ENCODE data around the gene S1PR3. TPM values are rescaled to one million over a fixed set of nuclear protein-coding genes. Genes with fewer than 3 reads are reported as not detected.

S1PR3 gene
- total RNA-seq, 2 experiments from 2014 or later = 0.31 to 0.33 TPM

DNA sequence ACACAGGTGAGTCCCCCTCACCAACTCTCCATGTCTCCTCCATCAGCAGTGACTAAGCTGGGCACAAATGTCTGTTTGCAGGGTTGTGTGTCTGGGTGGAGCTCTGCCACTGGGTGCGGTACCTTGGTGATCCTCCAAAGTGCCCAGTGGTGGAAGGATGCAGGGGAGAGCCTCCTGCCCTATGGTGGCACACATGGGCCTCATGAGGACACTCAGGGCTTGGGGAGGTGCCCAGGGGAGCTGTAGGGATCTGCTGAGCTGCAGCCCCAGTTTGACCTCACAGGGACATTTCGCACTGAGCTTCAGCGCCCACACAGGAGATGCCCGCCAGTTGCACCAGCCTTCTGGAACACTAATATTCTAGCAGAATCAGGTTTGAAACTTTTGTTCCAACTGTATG, 29.5 kb downstream of the S1PR3 start:
- POLR2A ChIA-PET = no interaction called here
- intact Hi-C loops (cut with DNase I, micrococcal nuclease) = no loop called here

DNA sequence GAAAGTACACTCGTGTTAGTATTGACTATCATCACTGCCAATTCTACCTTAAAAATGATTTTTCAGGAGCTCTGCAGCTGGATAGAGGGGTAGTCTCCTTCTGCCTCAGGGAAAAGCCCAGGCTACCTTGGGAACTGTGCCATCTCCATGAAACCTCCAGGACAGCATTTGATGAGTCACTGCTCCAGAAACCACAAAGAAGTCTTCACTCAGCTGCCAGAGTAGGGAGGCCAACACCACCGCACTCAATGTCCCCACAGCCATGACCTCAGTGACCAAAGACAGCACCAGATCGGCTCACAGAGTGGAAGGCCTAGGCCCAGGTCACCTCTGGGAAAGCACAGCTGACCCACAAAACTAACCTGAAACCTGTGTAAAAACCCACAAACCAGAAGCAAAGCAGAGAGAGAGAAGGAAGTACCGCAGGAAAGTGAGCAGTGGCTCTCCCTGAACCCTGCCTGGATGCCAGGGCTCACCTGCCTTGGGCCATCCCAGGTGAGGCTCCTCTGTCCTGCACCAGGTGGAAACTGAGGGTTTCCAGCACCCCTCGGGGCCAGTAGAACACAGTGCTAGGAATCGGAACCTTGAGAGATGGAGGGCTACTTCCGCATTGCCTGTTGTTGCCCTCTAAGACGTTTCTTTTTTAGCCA, 30.0 kb downstream of the S1PR3 start:
- POLR2A ChIA-PET = no interaction called here
- no peaks in the 10 kb centered on the region for H3K36me3 Mint-ChIP-seq (ENCODE audit: low read depth)
- no peaks in the 10 kb centered on the region for H3K27me3 ChIP-seq (ENCODE audit: control insufficient read depth in 1 of 2, insufficient read depth in 2 of 2, low read length in 2 of 2)
- no peak overlapping the region for H3K4me3 Mint-ChIP-seq
- DNase-seq (no peak), ATAC-seq (ENCODE audit: poor library complexity) (no peak)
- no peaks in the 10 kb centered on the region for H3K4me1 ChIP-seq (ENCODE audit: insufficient read depth, low read length)
- H3K9me3 ChIP-seq (ENCODE audit: control insufficient read depth in 1 of 2, insufficient read depth in 1 of 2, low read length in 2 of 2) = peaks cover 0 to 3% of the 10 kb centered on the region in 2 experiments
- H3K27ac Mint-ChIP-seq = no peak overlapping the region
- TF ChIP-seq, protein P1, sequence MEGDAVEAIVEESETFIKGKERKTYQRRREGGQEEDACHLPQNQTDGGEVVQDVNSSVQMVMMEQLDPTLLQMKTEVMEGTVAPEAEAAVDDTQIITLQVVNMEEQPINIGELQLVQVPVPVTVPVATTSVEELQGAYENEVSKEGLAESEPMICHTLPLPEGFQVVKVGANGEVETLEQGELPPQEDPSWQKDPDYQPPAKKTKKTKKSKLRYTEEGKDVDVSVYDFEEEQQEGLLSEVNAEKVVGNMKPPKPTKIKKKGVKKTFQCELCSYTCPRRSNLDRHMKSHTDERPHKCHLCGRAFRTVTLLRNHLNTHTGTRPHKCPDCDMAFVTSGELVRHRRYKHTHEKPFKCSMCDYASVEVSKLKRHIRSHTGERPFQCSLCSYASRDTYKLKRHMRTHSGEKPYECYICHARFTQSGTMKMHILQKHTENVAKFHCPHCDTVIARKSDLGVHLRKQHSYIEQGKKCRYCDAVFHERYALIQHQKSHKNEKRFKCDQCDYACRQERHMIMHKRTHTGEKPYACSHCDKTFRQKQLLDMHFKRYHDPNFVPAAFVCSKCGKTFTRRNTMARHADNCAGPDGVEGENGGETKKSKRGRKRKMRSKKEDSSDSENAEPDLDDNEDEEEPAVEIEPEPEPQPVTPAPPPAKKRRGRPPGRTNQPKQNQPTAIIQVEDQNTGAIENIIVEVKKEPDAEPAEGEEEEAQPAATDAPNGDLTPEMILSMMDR (IDR thresholded peaks at IDR 0.05) = no peak
- intact Hi-C loops (cut with DNase I, micrococcal nuclease) = no loop called here
- CTCF ChIA-PET = no interaction called here
- no peaks in the 10 kb centered on the region for H3K4me1 Mint-ChIP-seq (ENCODE audit: low read depth)
- H3K27me3 Mint-ChIP-seq = peaks cover 10% of the 10 kb centered on the region
- no peaks in the 10 kb centered on the region for H3K36me3 ChIP-seq (ENCODE audit: insufficient read depth, low read length)
- H3K4me3 ChIP-seq (ENCODE audit: low read length) = no peak overlapping the region
- H3K9me3 Mint-ChIP-seq = peaks cover 2% of the 10 kb centered on the region
- H3K27ac ChIP-seq (ENCODE audit: low read depth in 1 of 2, low read length in 2 of 2) = no peak overlapping the region

More for the DNA sequence above, 29.5 kb downstream of the S1PR3 start:
- DNase-seq = no peak
- TF ChIP-seq, protein P1 (IDR thresholded peaks at IDR 0.05) = no peak
- Histone ChIP-seq H3K27me3 (ENCODE audit: control insufficient read depth in 1 of 2, insufficient read depth in 2 of 2, low read length in 2 of 2) (no peaks in the 10 kb centered on the region), H3K9me3 (ENCODE audit: control insufficient read depth in 1 of 2, insufficient read depth in 1 of 2, low read length in 2 of 2) (peaks cover 0 to 3% of the 10 kb centered on the region in 2 experiments), H3K27ac (ENCODE audit: low read depth in 1 of 2, low read length in 2 of 2) (no peak overlapping the region), H3K4me1 (ENCODE audit: insufficient read depth, low read length) (no peaks in the 10 kb centered on the region), H3K36me3 (ENCODE audit: insufficient read depth, low read length) (no peaks in the 10 kb centered on the region), H3K4me3 (ENCODE audit: low read length) (no peak overlapping the region)
- H3K9me3 Mint-ChIP-seq = peaks cover 2% of the 10 kb centered on the region
- no peaks in the 10 kb centered on the region for H3K4me1 Mint-ChIP-seq (ENCODE audit: low read depth)
- no peak for ATAC-seq (ENCODE audit: poor library complexity)
- H3K4me3 Mint-ChIP-seq = no peak overlapping the region
- H3K36me3 Mint-ChIP-seq (ENCODE audit: low read depth) = no peaks in the 10 kb centered on the region
- CTCF ChIA-PET = no interaction called here
- peaks cover 10% of the 10 kb centered on the region for H3K27me3 Mint-ChIP-seq
- H3K27ac Mint-ChIP-seq = no peak overlapping the region

DNA sequence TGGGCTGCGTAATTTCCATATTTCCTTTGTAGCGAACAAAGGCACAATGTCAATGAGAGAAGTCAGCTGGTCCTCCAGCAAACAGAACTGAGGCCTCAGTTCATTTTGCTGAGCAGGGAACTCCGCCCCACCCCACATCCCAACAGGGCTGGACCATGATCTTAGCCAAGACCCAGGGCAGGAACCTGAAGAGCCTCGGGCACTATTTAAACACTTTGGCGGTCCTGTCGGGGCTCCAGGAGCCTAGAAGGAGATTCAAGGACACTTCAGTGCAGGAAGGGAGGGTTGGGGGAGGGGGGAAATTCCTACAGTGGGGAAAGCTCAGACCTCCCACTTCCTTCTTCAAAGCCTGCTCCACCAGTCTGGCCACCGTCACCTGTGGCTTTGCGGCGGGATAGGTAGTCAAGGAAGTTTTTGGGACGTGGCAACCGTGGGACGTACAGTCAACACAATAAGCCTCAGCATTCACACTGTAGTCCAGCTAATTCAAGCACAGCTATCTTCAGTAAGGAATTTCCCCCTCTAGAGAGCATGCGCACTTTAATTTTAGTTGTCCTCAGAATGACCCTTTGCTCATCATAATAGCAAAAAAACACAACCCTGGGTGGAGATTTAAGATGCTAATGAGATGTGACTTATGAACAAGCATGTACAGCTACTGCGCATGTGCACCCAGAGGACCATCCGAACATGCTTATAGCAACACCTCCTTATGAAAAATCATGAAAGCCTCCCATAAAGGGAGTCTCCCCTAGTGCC, 30.9 kb downstream of the S1PR3 start:
- no peak overlapping the region for H3K27ac Mint-ChIP-seq
- no peak overlapping the region for H3K4me3 Mint-ChIP-seq
- H3K9me3 Mint-ChIP-seq = peaks cover 2% of the 10 kb centered on the region
- H3K27me3 Mint-ChIP-seq = peaks cover 10% of the 10 kb centered on the region
- no peak overlapping the region for H3K27ac ChIP-seq (ENCODE audit: low read depth in 1 of 2, low read length in 2 of 2)
- no peaks in the 10 kb centered on the region for H3K4me1 ChIP-seq (ENCODE audit: insufficient read depth, low read length)
- no peaks in the 10 kb centered on the region for H3K36me3 Mint-ChIP-seq (ENCODE audit: low read depth)
- ATAC-seq (ENCODE audit: poor library complexity) (no peak), DNase-seq (no peak)
- H3K9me3 ChIP-seq (ENCODE audit: control insufficient read depth in 1 of 2, insufficient read depth in 1 of 2, low read length in 2 of 2) = peaks cover 0 to 4% of the 10 kb centered on the region in 2 experiments
- no peaks in the 10 kb centered on the region for H3K36me3 ChIP-seq (ENCODE audit: insufficient read depth, low read length)
- ChIA-PET CTCF (no interaction called here), POLR2A (no interaction called here)
- TF ChIP-seq, protein P1 (IDR thresholded peaks at IDR 0.05) = no peak
- no peaks in the 10 kb centered on the region for H3K27me3 ChIP-seq (ENCODE audit: control insufficient read depth in 1 of 2, insufficient read depth in 2 of 2, low read length in 2 of 2)
- no peak overlapping the region for H3K4me3 ChIP-seq (ENCODE audit: low read length)
- intact Hi-C loops (cut with DNase I, micrococcal nuclease) = no loop called here
- H3K4me1 Mint-ChIP-seq (ENCODE audit: low read depth) = no peaks in the 10 kb centered on the region
